ENCODE data around the gene SRGAP3.
A peak's percentile ranks its signal among the peaks of the same experiment; 100 is the strongest.

Gene SRGAP3

DNA sequence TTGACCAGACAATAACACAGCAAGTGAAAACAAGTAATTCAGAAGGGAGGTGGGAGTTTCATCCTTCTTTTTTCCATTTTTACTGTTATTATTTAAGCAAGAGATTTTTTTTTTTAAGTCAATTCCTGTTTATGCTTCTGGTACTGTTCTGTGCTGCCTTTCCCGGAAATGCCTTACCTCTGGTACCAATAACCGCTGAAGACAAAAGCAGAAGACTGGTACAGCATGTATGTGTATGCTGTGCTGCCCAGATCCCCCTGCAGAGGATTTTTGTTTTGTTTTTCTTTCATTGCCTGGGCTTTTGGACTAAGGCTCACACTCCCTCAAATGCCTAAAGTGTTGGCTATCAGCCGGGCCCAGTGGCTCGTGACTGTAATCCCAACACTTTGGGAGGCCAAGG, 21.3 kb upstream of the SRGAP3 start:
- no peak overlapping the region for H3K27ac ChIP-seq
- TF ChIP-seq, protein P1, sequence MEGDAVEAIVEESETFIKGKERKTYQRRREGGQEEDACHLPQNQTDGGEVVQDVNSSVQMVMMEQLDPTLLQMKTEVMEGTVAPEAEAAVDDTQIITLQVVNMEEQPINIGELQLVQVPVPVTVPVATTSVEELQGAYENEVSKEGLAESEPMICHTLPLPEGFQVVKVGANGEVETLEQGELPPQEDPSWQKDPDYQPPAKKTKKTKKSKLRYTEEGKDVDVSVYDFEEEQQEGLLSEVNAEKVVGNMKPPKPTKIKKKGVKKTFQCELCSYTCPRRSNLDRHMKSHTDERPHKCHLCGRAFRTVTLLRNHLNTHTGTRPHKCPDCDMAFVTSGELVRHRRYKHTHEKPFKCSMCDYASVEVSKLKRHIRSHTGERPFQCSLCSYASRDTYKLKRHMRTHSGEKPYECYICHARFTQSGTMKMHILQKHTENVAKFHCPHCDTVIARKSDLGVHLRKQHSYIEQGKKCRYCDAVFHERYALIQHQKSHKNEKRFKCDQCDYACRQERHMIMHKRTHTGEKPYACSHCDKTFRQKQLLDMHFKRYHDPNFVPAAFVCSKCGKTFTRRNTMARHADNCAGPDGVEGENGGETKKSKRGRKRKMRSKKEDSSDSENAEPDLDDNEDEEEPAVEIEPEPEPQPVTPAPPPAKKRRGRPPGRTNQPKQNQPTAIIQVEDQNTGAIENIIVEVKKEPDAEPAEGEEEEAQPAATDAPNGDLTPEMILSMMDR (conservative IDR thresholded peaks at IDR 0.05), result no peak

DNA sequence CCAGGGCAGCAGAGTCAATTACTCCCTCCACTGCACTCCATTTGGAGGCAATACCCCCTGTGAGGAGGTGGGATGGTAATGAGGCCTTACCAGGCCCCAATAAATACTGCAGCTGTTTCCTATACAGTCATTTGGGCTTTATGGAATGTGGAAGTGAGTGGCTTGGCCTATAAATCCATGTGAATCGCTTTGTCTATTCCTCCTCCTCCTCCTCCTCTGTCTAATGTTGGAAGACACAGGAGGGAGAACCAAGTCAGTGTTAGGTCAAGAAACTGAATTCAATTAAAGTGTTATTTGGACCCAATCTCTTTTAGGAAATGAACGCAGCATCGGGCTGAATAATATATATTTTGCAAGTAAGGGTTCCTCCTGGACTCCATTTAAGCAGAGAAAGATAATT, 17.3 kb upstream of the SRGAP3 start:
- TF ChIP-seq, protein P1 (conservative IDR thresholded peaks at IDR 0.05), result no peak

DNA sequence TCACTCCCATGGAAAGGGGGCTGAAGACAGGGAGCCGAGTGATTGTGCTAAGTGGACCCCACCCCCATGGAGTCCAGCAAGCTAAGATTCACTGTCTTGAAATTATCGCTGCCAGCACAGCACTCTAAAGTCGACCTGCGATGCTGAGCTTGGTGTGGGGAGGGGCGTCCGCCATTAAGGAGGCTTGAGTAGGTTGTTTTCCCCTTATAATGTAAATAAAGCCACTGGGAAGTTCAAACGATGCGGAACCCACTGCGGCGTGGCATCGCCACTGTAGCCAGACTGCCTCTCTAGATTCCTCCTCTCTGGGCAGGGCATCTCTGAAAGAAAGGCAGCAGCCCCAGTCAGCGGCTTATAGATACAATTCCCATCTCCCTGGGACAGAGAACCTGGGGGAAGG, 10.9 kb upstream of the SRGAP3 start:
- no peak overlapping the region for H3K27ac ChIP-seq
- TF ChIP-seq, protein P1 (conservative IDR thresholded peaks at IDR 0.05), result no peak

More for the DNA sequence above, 17.3 kb upstream of the SRGAP3 start:
- no peak overlapping the region for H3K27ac ChIP-seq

DNA sequence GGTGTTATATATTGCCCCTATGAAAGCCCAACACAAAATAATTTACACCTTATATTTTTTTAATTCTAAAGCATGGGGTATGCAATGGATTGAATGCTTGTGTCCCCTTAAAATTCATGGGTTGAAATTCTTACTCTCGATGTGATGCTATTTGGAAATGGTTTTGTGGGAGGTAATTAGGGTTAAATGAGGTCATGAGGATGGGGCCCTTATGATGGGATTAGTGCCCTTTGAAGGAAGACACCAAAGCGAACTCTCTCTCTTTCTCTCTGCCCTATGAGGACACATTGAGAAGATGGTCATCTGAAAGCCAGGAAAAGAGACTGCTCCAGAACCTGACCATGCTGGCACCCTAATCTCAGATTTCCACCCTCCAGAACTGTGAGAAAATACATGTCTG, 7.6 kb upstream of the SRGAP3 start:
- no peak overlapping the region for H3K27ac ChIP-seq
- TF ChIP-seq, protein P1 (conservative IDR thresholded peaks at IDR 0.05), result no peak

DNA sequence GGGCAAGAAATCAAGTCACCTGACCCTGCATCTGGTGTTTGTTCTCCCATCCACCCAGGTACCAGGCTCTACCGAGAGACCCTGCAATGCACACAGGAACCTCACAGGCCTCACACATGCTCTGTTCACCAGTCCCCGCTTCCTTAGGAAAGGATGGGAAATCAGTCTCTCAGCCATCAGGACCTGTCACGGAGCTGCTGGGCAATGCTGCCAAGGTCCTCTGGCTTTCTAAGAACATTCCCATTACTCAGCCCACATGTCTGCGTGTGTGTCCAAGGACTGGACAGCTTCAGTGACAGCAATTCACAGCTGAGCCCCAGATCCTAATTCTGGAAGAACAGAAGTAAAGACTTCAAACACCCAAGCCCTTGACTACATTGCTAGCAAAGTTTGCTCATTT, 6.5 kb upstream of the SRGAP3 start:
- TF ChIP-seq, protein P1 (conservative IDR thresholded peaks at IDR 0.05), result no peak
- no peak overlapping the region for H3K27ac ChIP-seq

DNA sequence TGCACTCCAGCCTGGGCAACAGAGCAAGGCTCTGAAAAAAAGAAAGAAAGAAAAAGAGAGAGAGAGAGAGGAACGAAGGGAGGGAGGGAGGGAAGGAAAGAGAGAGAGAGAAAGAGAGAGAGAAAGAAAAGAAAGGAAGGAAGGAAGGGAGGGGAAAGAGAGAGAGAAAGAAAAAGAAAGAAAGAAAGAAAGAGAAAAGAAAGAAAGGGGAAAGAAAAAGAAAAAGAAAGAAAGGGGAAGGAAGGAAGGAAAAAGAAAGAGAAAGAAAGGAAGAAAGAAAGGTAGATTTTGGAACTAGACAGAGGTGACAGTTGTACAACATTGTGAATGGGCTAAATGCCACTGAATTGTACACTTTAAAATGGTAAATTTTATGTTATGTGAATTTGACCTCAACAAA, 5.3 kb upstream of the SRGAP3 start:
- H3K27ac ChIP-seq, result no peak overlapping the region
- TF ChIP-seq, protein P1 (conservative IDR thresholded peaks at IDR 0.05), result no peak

DNA sequence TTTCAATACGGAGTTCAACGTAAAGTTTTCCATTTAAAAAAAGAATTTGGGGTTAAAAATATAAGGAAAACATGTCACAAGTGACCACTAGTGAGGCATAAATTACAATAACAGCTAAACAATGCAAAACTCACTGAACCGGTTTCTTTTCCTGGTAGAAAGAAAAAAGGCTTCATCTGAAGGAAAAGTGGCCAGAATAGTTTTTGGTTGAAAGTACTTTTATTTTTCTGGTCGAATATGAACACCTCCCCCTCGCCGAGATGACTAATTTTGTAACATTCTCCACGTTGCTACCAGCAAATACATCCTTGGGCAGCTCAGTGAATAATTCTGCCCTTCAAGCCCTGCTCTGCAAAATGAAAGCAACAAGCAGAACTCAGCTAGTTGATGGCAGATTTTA, 3.9 kb upstream of the SRGAP3 start:
- TF ChIP-seq, protein P1 (conservative IDR thresholded peaks at IDR 0.05), result no peak
- peak overlapping the region; percentile 44; the same call in 1 of the 2 replicates for H3K27ac ChIP-seq

Measured in VCaP (cell line).